Cerebellar nuclear complex (tissue), 1 donor: ENCODE results near the gene FOXP1.

ENCODE experiments used
- DNase-seq, 2 experiments: peaks; one replicate each; lab custom pipeline; 2025; lab: John Stamatoyannopoulos, UW

FOXP1 gene

GRCh38 chr3:71583566-71584393 lies at the start of gene FOXP1:
FOXP1 (minus strand) TSS chr3:71583728; CDS start chr3:71198381, 385,347 bp downstream.
- peak in 1 of 2 experiments; percentile 20 for DNase-seq

- no peak for DNase-seq
These were observed 46.2 kb upstream of the FOXP1 start for GRCh38 chr3:71629711-71630110.

DNA sequence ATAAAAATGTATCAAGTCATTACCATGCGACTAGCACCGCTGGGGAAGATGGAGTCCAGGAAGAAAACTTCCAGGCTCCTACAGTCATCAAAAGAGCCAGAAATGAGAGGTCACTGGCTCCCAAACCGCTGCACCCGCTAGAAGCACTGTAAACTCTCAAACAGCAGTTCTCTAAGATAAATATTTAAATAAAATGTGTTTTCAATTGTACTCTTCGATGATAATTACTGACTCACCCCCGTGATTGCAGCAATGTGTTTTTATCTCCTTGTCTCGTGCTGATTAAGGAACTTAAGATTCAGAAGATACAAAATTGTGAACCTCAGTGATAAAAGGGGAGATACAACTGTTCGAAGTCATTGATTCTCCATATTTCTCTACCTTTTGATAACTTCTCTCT lies 45.8 kb upstream of the FOXP1 start:
- no peak for DNase-seq

DNA sequence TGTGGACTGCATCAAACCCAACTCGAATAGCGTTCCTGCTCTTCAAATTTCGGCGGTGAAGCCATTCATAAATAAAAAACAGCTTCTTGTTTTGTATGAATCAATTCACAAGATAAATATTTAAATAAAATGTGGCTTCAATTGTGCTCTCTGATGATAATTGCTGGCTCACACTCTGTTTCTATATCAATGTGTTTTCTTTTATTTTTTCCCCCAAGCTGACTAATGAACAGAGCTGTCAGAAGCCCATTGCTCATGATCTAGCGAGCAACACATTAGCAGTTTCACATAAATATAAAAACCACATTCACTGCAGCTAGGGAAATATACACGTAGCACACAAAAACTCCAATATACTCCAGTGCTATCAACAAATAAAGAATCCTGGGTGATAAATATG lies 45.0 kb upstream of the FOXP1 start:
- DNase-seq = no peak

DNA sequence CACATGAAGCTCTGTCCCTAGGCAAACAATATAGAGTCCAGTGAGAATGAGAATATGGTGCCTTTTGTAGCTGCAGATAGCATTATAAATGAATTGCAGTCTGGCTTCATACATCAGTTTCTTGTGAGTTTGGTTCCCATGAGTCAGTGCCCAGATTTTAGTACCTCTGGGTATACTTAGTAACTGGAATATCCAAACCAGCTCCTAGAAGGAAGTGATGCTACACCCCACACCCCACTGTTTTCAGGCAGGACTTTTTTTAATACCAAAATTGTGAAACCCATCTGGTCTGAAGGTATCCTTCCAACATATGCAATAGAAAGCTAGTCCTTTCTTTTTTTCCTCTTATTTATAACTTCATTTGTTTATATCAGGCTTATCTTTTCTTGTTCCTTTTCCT lies 42.1 kb upstream of the FOXP1 start:
- DNase-seq = no peak

DNA sequence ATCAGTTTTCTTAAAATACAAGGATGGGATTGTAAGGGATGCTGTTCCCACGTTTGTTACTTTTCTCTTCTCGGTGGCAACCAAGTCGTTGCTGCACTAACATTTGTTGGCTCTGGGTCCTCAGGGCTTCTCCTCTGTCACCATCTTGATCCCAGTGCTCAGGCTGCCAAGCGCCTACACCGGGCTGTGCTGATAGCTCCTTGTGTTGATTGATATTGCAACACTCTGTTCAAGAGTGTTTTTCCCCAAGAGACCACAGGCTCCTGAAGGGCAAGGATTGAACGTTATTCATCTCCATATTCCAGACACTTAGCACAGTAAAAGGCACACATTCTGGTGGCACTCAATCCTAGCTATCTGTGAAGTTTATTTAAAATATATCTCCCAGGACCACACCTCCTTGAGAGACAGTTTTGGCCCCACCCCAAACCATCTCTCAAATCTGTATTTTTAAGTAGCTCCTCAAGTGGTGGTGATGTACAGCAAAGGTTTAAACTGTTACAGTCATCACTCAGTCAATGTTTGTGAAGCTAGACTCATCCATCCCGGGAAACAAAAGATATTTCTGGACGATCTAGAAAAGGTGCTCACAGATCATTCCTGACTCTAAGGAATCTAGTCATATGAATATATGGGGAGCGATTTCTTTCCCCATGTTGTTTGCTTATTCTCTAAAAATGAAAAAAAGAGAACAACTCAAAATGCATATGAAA lies 38.5 kb upstream of the FOXP1 start:
- DNase-seq = no peak

DNA sequence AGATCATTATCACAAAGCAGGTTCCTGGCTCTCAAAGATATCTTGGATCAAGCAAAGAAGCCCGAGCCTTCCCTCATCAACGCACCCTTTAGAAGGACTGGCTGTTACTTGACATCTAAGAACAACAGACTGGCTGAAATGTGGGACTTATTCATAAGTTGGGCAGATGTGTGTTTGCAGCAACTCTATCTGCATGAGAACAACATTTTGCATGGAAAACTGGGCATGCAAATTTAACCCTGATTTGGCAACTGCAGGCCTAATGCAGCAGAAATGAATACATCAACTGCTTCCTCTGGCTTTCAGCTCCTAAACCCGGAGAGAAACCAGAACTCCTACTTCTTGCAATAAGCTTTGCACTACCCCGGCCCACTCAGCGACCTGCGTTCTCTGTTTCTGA lies 35.0 kb upstream of the FOXP1 start:
- no peak for DNase-seq

DNA sequence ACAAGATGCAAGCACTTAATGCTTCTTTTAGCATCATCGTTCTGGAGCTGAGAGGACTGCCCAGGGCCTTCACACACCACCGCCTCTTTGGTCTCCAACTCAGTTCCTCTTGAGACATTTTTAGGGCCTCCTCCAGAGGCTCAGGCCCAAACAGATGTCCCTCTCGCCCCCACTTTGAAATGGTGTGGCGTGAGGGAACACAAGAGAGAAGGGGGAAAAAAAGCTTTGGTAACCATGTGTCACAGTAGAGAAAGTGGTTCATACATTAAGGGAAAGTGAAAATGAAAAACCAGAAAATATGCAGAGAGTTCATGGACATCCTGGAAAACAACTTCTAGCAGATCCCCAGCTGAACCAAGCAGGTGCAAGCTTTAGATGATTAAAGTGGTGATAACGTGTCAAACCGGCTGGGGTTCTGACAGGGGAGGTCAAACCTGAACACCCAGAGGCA lies 33.1 kb upstream of the FOXP1 start:
- no peak for DNase-seq

- no peak for DNase-seq
These were observed 31.3 kb upstream of the FOXP1 start for GRCh38 chr3:71614869-71615268.

GRCh38 chr3:71614426-71614825 lies 30.9 kb upstream of the FOXP1 start:
- DNase-seq = no peak

- no peak for DNase-seq
These were observed 27.6 kb upstream of the FOXP1 start for GRCh38 chr3:71611099-71611498.

GRCh38 chr3:71607364-71607763 lies 23.8 kb upstream of the FOXP1 start:
- no peak for DNase-seq

DNA sequence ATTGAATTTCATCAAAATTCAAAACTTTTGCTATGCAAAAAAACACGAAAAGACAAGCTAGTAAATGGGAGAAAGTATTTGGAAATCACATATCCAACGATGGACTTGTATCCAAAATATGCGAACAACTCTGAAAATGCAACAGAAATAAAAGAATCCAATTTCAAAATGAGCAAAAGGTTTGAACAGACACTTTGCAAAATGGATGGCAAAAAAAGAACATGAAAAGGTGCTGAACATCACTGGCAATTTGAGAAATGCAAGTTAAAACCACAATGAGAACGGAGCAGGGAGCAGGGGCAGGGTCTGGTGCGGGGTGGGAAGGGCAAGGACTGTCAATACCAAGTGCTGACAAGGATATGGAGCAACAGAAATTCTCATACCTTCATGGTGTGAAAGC lies 23.1 kb upstream of the FOXP1 start:
- DNase-seq = no peak

DNA sequence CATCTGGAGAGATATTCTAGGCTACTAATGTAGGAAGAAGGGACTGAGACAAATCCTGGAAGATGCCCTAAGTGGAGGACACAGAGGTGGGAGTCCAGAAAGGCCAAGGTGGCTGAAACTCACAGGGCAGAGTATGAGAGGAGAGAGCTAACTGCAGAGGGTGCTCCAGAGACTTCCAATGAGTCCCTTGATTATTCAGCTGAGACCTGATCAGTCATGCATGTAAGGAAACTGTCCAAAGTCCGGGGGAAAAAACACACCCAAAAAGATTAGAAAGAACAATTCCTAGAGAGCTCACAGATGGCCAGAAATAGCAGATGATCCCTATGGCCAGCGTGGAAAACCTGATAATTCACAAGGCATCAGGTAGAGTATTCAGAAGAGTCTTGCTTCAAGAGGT lies 18.7 kb upstream of the FOXP1 start:
- DNase-seq = no peak

DNA sequence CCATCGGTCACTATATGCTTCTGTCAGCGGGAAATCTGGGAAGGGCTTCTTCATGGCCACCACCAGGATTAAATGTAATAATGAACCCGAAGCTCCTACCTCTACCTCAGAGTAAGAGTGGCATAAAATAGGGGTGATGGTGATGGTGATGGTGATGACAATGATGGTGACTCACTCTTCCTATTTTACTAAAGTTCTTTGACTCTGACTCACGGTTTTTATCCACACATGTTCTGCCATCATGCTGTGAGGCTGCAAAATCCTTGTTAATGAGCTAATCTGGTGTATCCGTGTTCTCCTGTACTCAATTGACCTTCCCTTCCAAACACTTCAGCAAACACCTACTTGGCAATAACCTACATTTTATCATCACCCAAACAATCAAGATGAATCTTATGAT lies 18.3 kb upstream of the FOXP1 start:
- DNase-seq = no peak

DNA sequence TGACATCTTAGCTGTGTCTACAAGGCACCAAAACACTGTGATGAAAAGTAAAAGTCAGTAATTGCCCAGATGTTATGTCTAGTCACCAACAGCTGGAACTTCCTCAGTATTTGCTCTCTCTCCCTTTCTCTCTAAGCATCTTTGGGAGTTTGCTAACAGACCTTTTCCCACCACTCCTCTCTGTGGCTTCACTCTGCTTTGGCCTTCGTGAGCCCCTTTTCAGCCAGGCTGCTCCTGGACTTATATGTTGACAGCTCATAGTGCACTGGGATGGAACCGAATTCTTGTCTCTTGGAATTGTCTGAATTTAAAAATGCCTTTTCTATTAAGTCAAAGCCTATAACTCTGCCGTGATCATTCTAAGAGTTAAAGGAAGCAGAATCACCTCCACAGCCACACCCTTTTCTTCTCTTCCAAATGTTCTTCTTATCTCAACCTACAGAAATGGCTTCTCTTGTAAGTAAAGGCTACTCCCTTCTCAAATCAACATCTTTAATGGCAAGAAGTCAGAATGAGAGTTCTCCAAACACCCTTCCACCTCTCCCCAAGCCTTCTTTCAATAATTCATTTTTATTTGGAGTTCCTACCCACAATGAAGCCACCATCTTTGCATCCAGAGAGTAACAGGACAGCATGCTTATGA lies 17.2 kb upstream of the FOXP1 start:
- DNase-seq = no peak

DNA sequence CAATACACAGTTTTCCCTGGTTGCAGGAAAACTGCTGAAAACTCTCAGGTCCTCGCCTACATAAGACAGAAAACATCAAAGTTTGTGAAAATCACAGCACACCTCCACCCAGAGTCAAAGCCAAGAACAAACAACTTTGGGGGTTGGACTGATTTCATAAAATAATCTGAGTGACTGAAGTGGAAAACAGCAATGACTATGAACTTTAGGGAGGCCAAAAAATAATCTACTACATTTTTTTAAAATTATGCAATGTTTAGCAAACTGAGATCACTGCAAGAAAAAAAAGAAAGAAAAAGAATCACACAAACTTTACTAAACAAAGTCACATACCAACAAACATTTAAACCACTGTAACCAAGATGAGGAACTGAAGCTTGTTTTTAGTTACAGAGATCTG lies 15.9 kb upstream of the FOXP1 start:
- DNase-seq = no peak

- no peak for DNase-seq
These were observed 14.8 kb upstream of the FOXP1 start for GRCh38 chr3:71598292-71598691.

- DNase-seq = no peak
These were observed 13.8 kb upstream of the FOXP1 start for GRCh38 chr3:71597286-71597685.

- DNase-seq = no peak
These were observed 9.6 kb upstream of the FOXP1 start for GRCh38 chr3:71593106-71593505.

- no peak for DNase-seq
These were observed 7.6 kb upstream of the FOXP1 start for GRCh38 chr3:71591101-71591500.

DNA sequence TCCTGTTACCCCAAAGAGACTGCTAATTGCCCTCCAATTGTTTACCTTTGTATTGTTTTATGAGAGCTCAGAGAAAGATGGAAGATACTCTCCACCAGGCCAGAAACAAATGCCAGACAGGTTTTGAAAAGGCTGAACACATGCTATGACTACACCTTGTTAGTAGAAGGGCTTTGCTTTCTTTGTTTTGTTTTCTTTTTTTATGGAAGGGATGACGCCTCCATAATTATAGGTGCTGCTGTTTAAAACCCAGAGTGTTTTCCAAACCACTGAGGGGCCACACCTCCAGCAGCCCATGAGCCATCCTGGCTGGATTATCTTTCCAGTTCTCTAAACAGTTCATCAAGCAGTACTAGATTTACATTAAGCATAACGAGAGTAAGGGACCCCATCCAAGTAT lies 5.6 kb upstream of the FOXP1 start:
- no peak for DNase-seq

GRCh38 chr3:71587958-71588357 lies 4.4 kb upstream of the FOXP1 start:
- no peak for DNase-seq
